Fibroblast of peridontal ligament (primary cell): ENCODE results near the gene TCTN1.
"Not testable (repeated sequence)": the region's sequence is repeated elsewhere in the genome, so short reads cannot be mapped to it uniquely, and the experiment has no call there.

Experiments used
- DNase-seq: peaks from one replicate; pipeline ENCODE4 v3.0.0-alpha.2; 2010; ENCODE audit errors: extremely low read depth

TCTN1 gene

DNA sequence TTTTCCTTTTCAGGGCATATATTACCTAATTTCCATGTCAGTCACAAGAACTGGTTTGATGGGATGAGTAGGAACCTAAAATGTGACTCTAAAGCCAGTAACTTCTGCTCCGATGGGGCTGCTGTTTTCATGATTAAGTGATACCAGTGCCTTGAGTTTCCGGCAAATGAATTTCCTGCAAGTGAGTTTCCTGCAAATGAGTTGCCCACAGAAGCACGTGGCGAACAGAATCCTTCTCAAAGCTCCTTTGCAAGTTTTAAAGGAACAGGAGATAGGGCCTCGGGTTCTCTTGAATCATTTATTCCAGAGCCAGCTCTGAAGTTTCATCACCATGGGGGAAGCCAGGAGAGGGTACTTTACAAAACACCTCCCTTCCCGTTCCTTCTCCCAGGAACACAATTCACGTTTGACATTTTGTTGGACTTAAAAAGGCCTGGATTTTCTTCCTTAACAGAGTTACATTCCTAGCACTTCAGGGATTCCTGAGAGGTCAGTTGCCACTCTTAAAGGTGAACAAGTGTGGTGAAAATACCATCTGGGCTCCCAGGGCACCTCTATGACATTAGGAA, 28.6 kb upstream of the TCTN1 start:
- DNase-seq: peak; percentile 49

GRCh38 chr12:110587102-110587501, 26.8 kb upstream of the TCTN1 start:
- DNase-seq: not testable (repeated sequence)

- no peak for DNase-seq
Observed at GRCh38 chr12:110590059-110590458, 23.9 kb upstream of the TCTN1 start.

- DNase-seq: peak; percentile 96
Observed at GRCh38 chr12:110590806-110591326, 23.1 kb upstream of the TCTN1 start.

- DNase-seq: no peak
Observed at GRCh38 chr12:110591451-110592051, 22.4 kb upstream of the TCTN1 start.

- DNase-seq: no peak
Observed at GRCh38 chr12:110592078-110592477, 21.9 kb upstream of the TCTN1 start.

DNA sequence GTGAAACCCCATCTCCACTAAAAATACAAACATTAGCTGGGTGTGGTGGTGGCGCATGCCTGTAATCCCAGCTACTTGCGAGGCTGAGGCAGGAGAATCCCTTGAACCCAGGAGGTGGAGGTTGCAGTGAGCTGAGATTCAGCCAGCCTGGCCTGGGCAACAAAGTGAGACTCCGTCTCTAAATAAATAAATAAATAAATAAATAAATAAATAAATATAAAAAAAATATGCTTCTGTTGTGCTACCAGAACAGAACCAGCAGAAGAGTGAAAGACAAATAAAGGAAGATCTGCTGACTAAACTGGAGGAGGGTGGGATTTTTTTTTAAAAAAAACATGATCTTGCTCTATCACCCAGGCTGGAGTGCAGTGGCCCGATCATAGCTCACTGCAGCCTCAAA, 21.0 kb upstream of the TCTN1 start:
- DNase-seq: not testable (repeated sequence)

DNA sequence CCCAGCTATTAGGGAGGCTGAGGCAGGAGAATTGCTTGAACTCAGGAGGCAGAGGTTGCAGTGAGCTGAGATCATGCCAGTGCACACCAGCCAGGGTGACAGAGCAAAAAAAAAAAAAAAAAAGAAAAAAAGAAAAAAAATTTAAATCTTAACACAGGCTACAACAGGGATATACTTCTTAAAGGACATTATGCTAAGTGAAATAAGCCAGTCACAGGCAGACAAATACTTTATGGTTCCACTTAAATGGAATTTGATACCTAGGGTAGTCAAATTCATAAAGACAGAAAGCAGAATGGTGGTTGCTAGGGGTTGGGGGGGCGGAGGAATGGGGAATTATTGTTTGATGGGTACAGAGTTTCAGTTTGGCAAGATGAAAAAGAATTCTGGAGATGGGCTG, 16.0 kb upstream of the TCTN1 start:
- no peak for DNase-seq

GRCh38 chr12:110599334-110599733, 14.6 kb upstream of the TCTN1 start:
- DNase-seq: no peak

DNA sequence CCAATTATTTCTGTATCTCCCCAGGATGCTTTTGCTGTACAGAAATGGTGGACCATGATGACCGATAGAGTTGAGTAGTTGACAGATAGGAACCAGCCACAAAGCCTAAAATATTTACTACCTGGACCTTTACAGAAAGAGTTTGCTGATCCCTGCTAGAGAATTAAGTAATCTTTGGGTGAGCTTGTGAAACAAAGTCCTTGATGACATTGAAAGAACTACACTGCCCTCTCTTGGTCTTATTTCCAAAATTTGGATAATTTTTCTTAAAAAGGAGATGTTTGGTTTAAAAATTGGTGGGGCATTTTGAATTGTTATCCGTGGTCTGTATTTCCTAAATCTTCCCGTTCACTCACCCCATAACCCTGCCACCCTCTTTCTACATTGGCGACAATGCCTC, 13.7 kb upstream of the TCTN1 start:
- DNase-seq: peak; percentile 89

GRCh38 chr12:110602085-110602814, 11.7 kb upstream of the TCTN1 start:
- peak; percentile 67 for DNase-seq

DNA sequence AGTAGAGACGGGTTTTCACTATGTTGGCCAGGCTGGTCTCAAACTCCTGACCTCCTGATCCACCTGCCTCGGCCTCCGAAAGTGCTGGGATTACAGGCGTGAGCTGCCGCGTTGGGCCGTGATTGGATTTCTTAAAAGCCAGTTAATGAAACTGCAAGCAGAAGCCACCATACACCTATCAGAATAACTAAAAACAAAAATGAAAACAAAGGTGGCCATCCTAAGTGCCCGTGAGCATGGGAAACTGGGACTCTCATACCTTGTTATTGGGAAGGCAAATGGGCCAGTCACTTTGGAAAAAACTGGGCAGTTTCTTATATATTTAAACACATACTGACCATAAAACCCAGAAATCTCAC, 7.7 kb upstream of the TCTN1 start:
- no peak for DNase-seq

DNA sequence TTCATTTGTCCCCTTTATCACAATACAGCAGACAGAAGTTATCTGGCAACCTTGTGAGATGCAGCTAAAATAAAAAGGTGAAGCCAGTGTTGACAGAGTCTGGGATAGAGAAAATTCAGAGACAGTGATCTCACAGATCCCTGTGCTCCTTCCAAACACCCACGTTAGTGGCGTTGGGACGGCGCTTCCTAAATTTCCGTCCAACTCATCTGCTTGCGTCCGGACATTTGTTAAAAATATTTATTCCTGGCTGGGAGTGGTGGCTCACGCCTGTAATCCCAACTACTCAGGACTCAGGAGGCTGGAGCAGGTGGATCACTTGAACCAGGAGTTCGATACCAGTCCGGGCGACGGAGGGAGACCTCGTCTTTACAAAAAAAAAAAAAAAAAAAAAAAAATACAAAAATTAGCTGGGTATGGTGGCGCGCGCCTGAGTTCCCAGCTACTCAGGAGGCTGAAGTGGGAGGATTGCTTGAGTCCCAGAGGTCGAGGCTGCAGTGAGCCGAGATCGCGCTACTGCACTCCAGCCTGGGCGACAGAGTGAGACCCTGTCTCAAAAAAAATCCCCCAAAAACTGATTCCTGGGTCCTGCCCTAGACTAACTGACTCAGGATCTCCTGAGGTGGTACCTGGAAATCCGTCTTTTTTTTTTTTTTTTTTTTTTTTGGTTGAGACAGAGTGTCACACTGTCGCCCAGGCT, 708 bp upstream of the TCTN1 start:
- DNase-seq: no peak

DNA sequence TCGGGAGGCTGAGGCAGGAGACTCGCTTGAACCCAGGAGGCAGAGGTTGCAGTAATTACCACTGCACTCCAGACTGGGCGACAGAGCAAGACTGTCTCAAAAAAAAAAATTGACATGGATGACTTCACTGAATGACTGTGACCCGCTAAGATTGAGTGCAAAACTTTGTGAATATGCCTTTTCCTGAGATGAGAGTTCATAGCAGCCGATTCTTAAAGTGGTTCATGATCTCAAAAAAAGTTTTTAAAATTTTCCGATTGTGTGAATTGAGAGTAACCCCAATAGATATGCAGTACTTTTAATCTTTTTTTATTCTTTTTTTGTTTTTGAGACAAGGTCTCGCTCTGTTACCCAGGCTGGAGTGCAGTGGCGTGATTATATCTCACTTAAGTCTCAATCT, 1.2 kb downstream of the TCTN1 start:
- no peak for DNase-seq

DNA sequence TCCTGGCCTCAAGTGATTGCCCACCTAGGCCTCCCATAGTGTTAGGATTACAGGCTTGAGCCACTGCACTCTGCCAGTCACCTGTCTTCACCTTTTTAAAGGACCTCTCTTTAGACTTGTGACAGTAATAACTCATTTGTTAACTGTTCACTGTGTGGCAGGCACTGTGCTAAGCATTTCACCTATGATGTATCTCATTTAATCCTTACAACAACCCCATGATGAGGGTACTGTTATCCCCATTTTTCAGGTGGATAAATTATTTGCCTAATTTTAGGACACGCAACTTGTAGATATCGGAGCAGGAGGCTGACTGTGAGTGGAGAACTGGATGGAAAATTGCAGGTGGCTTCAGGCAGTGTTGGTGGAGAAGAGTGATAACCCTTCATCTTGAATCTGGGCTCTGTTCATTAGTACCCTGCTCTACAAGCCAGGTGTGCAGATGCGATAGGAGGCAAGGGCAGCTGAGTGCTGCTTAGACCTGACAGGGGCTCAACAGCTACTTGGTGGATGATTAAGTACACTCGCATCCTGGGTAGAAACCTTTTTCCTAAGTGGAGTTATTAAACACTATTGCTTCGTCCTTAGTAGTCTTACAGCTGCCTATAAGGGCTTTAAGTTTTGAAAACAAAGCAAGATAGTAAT, 2.7 kb downstream of the TCTN1 start:
- DNase-seq: no peak

DNA sequence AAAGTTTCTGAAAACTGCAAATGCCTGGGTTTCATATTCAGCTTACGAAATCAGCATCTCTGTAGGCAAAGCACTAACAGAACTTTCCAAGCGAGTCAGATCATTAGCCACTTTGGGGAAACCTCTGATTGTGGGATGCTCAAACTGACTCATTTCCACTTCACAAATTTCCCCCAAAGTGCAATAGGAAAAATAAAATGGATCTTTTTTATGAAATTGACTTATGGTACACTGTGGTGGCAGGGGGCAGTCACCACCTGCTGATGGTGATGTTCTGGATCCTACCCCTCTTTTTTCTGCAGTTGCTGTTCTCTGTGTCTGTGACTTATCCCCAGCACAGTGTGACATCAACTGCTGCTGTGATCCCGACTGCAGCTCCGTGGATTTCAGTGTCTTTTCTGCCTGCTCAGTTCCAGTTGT, 5.6 kb downstream of the TCTN1 start:
- no peak for DNase-seq

DNA sequence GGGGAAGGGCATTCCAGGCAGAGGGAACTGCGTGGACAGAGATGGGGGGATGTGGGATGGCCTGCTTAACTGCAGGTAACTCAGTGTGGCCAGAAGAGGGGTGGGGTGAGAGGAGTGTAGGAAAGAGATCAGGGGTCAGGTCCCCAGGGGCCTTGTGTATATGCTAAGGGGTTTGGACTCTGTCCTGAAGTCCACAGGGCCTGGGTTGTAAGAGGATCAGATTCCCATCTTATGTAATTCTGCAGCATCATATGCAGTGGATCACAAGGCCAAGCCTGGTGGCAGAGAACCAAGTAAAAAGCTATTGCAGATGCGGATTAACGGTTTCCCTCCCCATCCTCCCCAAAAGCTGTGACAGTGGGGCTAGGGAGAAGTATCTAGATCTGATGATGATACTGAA, 8.7 kb downstream of the TCTN1 start:
- DNase-seq: peak; percentile 66

DNA sequence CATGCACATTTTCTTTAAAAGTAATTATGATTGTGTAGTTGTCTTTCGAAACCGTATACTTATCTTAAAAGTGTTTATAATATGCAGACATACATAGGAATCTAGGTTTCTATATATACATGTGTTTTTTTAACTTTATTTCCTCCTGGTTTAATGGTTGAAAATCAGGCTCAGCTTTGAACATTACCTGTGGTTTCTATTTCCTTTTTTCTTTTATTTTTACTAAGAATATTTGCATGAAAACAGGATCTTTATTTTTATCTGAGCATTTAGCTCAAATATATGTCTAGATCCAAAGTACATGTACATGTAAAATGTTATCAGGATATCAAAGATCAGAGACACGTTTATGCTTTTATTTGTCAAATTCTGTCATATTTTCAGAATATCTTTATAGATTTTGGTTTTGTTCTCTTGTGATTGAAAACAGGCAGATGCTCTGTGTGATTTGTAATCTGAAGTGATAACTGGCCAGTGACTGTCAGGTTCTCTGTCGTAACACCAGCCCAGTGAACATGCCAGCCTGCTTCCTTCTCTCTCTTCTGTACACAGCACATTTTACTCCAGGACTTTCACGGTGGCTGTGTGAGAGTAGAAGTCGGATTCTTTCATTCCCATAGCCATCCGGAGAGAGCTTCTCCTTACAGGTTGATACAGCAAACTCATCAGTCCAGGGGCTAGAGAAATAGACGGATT, 13.7 kb downstream of the TCTN1 start:
- no peak for DNase-seq

- no peak for DNase-seq
Observed at GRCh38 chr12:110635055-110635454, 21.1 kb downstream of the TCTN1 start.

DNA sequence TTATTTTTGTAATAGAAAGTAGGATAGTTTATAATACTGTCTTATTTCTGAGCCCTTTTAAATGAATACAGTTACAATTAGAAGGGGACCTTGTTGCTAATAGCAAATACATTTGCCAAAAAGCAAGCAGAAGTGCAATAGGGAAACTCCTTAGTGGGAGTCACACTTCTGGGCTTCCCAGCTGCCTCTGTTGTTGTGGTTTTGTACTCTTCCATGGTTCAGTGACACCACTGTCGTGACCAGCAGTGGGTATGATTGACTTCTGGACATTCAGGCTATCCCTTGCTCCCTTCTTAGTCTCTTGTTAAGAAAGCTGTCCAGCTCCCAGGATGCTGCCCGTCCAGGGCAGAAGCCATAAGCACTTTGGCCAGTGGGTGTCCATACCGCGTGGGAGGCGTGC, 22.6 kb downstream of the TCTN1 start:
- no peak for DNase-seq

DNA sequence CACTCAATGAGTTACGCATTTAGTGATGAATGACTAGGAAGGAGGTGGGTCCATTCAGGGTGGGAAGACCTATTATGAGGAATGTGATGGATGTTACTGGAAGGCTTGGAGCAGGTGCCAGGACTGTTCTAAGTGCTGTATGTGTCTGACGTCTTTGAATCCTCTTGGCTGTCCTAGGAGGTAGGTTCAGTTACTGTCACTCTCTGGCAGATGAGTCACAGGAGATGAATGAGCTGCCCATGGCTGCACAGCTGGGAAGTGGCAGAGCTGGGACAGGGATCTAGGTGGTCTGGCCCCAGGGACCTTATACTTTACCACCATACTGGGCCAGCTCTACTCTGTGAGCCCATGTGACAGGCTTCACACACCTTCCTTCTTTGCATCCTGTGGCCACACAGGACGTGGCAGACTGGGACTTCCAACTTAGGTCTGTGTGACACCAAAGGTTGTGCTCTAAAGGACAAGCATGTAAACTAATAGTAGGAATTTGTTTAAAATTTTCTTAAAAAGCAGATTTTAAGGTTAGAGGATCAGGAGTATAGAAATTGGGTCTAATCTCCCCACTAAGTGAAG, 24.0 kb downstream of the TCTN1 start:
- DNase-seq: no peak
